Measurements from ENCODE around the gene DRGX.

Gene DRGX

GRCh38 chr10:49355221-49355620 is 40.7 kb downstream of the DRGX start:
- H3K4me3 ChIP-seq (ENCODE audit: low read depth in 1 of 2, low read length in 2 of 2) = no peak overlapping the region
- H3K27me3 ChIP-seq (ENCODE audit: control insufficient read depth in 1 of 2, insufficient read depth in 2 of 2, low read length in 2 of 2) = no peaks in the 10 kb centered on the region
- no peak overlapping the region for H3K9ac ChIP-seq (ENCODE audit: low read depth in 1 of 2, low read length in 2 of 2)
- H3K4me1 ChIP-seq (ENCODE audit: control insufficient read depth in 1 of 2, insufficient read depth in 2 of 2, low read length in 2 of 2) = no peaks in the 10 kb centered on the region
- H3K9me3 ChIP-seq (ENCODE audit: control insufficient read depth in 1 of 2, low read length in 2 of 2) = peaks cover 2 to 3% of the 10 kb centered on the region in 2 donors
- no peak overlapping the region for H3K27ac ChIP-seq (ENCODE audit: low read depth, low read length)
- H3K36me3 ChIP-seq (ENCODE audit: control insufficient read depth in 1 of 2, insufficient read depth in 2 of 2, low read length in 2 of 2) = no peaks in the 10 kb centered on the region

GRCh38 chr10:49354593-49354992 is 41.3 kb downstream of the DRGX start:
- Histone ChIP-seq H3K27me3 (ENCODE audit: control insufficient read depth in 1 of 2, insufficient read depth in 2 of 2, low read length in 2 of 2) (no peaks in the 10 kb centered on the region), H3K9ac (ENCODE audit: low read depth in 1 of 2, low read length in 2 of 2) (no peak overlapping the region), H3K4me1 (ENCODE audit: control insufficient read depth in 1 of 2, insufficient read depth in 2 of 2, low read length in 2 of 2) (no peaks in the 10 kb centered on the region), H3K36me3 (ENCODE audit: control insufficient read depth in 1 of 2, insufficient read depth in 2 of 2, low read length in 2 of 2) (no peaks in the 10 kb centered on the region), H3K9me3 (ENCODE audit: control insufficient read depth in 1 of 2, low read length in 2 of 2) (peaks cover 6 to 8% of the 10 kb centered on the region in 2 donors), H3K27ac (ENCODE audit: low read depth, low read length) (no peak overlapping the region), H3K4me3 (ENCODE audit: low read depth in 1 of 2, low read length in 2 of 2) (no peak overlapping the region)

- no peak overlapping the region for H3K27ac ChIP-seq (ENCODE audit: low read depth, low read length)
- no peaks in the 10 kb centered on the region for H3K27me3 ChIP-seq (ENCODE audit: control insufficient read depth in 1 of 2, insufficient read depth in 2 of 2, low read length in 2 of 2)
- no peaks in the 10 kb centered on the region for H3K36me3 ChIP-seq (ENCODE audit: control insufficient read depth in 1 of 2, insufficient read depth in 2 of 2, low read length in 2 of 2)
- no peak overlapping the region for H3K9ac ChIP-seq (ENCODE audit: low read depth in 1 of 2, low read length in 2 of 2)
- peaks cover 6 to 8% of the 10 kb centered on the region in 2 donors for H3K9me3 ChIP-seq (ENCODE audit: control insufficient read depth in 1 of 2, low read length in 2 of 2)
- no peak overlapping the region for H3K4me3 ChIP-seq (ENCODE audit: low read depth in 1 of 2, low read length in 2 of 2)
- no peaks in the 10 kb centered on the region for H3K4me1 ChIP-seq (ENCODE audit: control insufficient read depth in 1 of 2, insufficient read depth in 2 of 2, low read length in 2 of 2)
Observed at GRCh38 chr10:49353895-49354566, 41.9 kb downstream of the DRGX start.

GRCh38 chr10:49353026-49353894 is 42.6 kb downstream of the DRGX start:
- Histone ChIP-seq H3K27ac (ENCODE audit: low read depth, low read length) (no peak overlapping the region), H3K36me3 (ENCODE audit: control insufficient read depth in 1 of 2, insufficient read depth in 2 of 2, low read length in 2 of 2) (no peaks in the 10 kb centered on the region), H3K4me1 (ENCODE audit: control insufficient read depth in 1 of 2, insufficient read depth in 2 of 2, low read length in 2 of 2) (no peaks in the 10 kb centered on the region), H3K27me3 (ENCODE audit: control insufficient read depth in 1 of 2, insufficient read depth in 2 of 2, low read length in 2 of 2) (no peaks in the 10 kb centered on the region), H3K9me3 (ENCODE audit: control insufficient read depth in 1 of 2, low read length in 2 of 2) (peaks cover 6 to 8% of the 10 kb centered on the region in 2 donors), H3K4me3 (ENCODE audit: low read depth in 1 of 2, low read length in 2 of 2) (no peak overlapping the region), H3K9ac (ENCODE audit: low read depth in 1 of 2, low read length in 2 of 2) (no peak overlapping the region)

- Histone ChIP-seq H3K27me3 (ENCODE audit: control insufficient read depth in 1 of 2, insufficient read depth in 2 of 2, low read length in 2 of 2) (no peaks in the 10 kb centered on the region), H3K36me3 (ENCODE audit: control insufficient read depth in 1 of 2, insufficient read depth in 2 of 2, low read length in 2 of 2) (no peaks in the 10 kb centered on the region), H3K27ac (ENCODE audit: low read depth, low read length) (no peak overlapping the region), H3K9me3 (ENCODE audit: control insufficient read depth in 1 of 2, low read length in 2 of 2) (peaks cover 6 to 8% of the 10 kb centered on the region in 2 donors), H3K9ac (ENCODE audit: low read depth in 1 of 2, low read length in 2 of 2) (no peak overlapping the region), H3K4me1 (ENCODE audit: control insufficient read depth in 1 of 2, insufficient read depth in 2 of 2, low read length in 2 of 2) (no peaks in the 10 kb centered on the region), H3K4me3 (ENCODE audit: low read depth in 1 of 2, low read length in 2 of 2) (no peak overlapping the region)
Observed at GRCh38 chr10:49352323-49352722, 43.6 kb downstream of the DRGX start.

GRCh38 chr10:49351669-49352068 is 44.2 kb downstream of the DRGX start:
- Histone ChIP-seq H3K27ac (ENCODE audit: low read depth, low read length) (no peak overlapping the region), H3K9ac (ENCODE audit: low read depth in 1 of 2, low read length in 2 of 2) (no peak overlapping the region), H3K36me3 (ENCODE audit: control insufficient read depth in 1 of 2, insufficient read depth in 2 of 2, low read length in 2 of 2) (no peaks in the 10 kb centered on the region), H3K4me3 (ENCODE audit: low read depth in 1 of 2, low read length in 2 of 2) (no peak overlapping the region), H3K4me1 (ENCODE audit: control insufficient read depth in 1 of 2, insufficient read depth in 2 of 2, low read length in 2 of 2) (no peaks in the 10 kb centered on the region), H3K27me3 (ENCODE audit: control insufficient read depth in 1 of 2, insufficient read depth in 2 of 2, low read length in 2 of 2) (no peaks in the 10 kb centered on the region), H3K9me3 (ENCODE audit: control insufficient read depth in 1 of 2, low read length in 2 of 2) (peaks cover 6 to 8% of the 10 kb centered on the region in 2 donors)

- no peak overlapping the region for H3K9ac ChIP-seq (ENCODE audit: low read depth in 1 of 2, low read length in 2 of 2)
- H3K36me3 ChIP-seq (ENCODE audit: control insufficient read depth in 1 of 2, insufficient read depth in 2 of 2, low read length in 2 of 2) = no peaks in the 10 kb centered on the region
- no peaks in the 10 kb centered on the region for H3K4me1 ChIP-seq (ENCODE audit: control insufficient read depth in 1 of 2, insufficient read depth in 2 of 2, low read length in 2 of 2)
Observed at GRCh38 chr10:49350846-49351532, 44.9 kb downstream of the DRGX start.

GRCh38 chr10:49350138-49350537 is 45.8 kb downstream of the DRGX start:
- Histone ChIP-seq H3K9me3 (ENCODE audit: control insufficient read depth in 1 of 2, low read length in 2 of 2) (peaks cover 6 to 8% of the 10 kb centered on the region in 2 donors), H3K4me1 (ENCODE audit: control insufficient read depth in 1 of 2, insufficient read depth in 2 of 2, low read length in 2 of 2) (no peaks in the 10 kb centered on the region), H3K27me3 (ENCODE audit: control insufficient read depth in 1 of 2, insufficient read depth in 2 of 2, low read length in 2 of 2) (no peaks in the 10 kb centered on the region), H3K4me3 (ENCODE audit: low read depth in 1 of 2, low read length in 2 of 2) (no peak overlapping the region), H3K27ac (ENCODE audit: low read depth, low read length) (no peak overlapping the region), H3K9ac (ENCODE audit: low read depth in 1 of 2, low read length in 2 of 2) (no peak overlapping the region), H3K36me3 (ENCODE audit: control insufficient read depth in 1 of 2, insufficient read depth in 2 of 2, low read length in 2 of 2) (no peaks in the 10 kb centered on the region)

More at GRCh38 chr10:49350846-49351532, 44.9 kb downstream of the DRGX start:
- no peaks in the 10 kb centered on the region for H3K27me3 ChIP-seq (ENCODE audit: control insufficient read depth in 1 of 2, insufficient read depth in 2 of 2, low read length in 2 of 2)
- H3K4me3 ChIP-seq (ENCODE audit: low read depth in 1 of 2, low read length in 2 of 2) = no peak overlapping the region
- no peak overlapping the region for H3K27ac ChIP-seq (ENCODE audit: low read depth, low read length)
- H3K9me3 ChIP-seq (ENCODE audit: control insufficient read depth in 1 of 2, low read length in 2 of 2) = peaks cover 6 to 8% of the 10 kb centered on the region in 2 donors

- H3K4me3 ChIP-seq (ENCODE audit: low read depth in 1 of 2, low read length in 2 of 2) = no peak overlapping the region
- H3K9ac ChIP-seq (ENCODE audit: low read depth in 1 of 2, low read length in 2 of 2) = no peak overlapping the region
- H3K27ac ChIP-seq (ENCODE audit: low read depth, low read length) = no peak overlapping the region
- no peaks in the 10 kb centered on the region for H3K36me3 ChIP-seq (ENCODE audit: control insufficient read depth in 1 of 2, insufficient read depth in 2 of 2, low read length in 2 of 2)
- H3K27me3 ChIP-seq (ENCODE audit: control insufficient read depth in 1 of 2, insufficient read depth in 2 of 2, low read length in 2 of 2) = no peaks in the 10 kb centered on the region
- no peaks in the 10 kb centered on the region for H3K4me1 ChIP-seq (ENCODE audit: control insufficient read depth in 1 of 2, insufficient read depth in 2 of 2, low read length in 2 of 2)
- peaks cover 6 to 8% of the 10 kb centered on the region in 2 donors for H3K9me3 ChIP-seq (ENCODE audit: control insufficient read depth in 1 of 2, low read length in 2 of 2)
Observed at GRCh38 chr10:49349390-49349789, 46.5 kb downstream of the DRGX start.

GRCh38 chr10:49348593-49348992 is 47.3 kb downstream of the DRGX start:
- no peaks in the 10 kb centered on the region for H3K36me3 ChIP-seq (ENCODE audit: control insufficient read depth in 1 of 2, insufficient read depth in 2 of 2, low read length in 2 of 2)
- H3K27ac ChIP-seq (ENCODE audit: low read depth, low read length) = no peak overlapping the region

More at GRCh38 chr10:49348593-49348992, 47.3 kb downstream of the DRGX start:
- no peaks in the 10 kb centered on the region for H3K27me3 ChIP-seq (ENCODE audit: control insufficient read depth in 1 of 2, insufficient read depth in 2 of 2, low read length in 2 of 2)
- H3K4me1 ChIP-seq (ENCODE audit: control insufficient read depth in 1 of 2, insufficient read depth in 2 of 2, low read length in 2 of 2) = no peaks in the 10 kb centered on the region
- no peak overlapping the region for H3K4me3 ChIP-seq (ENCODE audit: low read depth in 1 of 2, low read length in 2 of 2)
- H3K9me3 ChIP-seq (ENCODE audit: control insufficient read depth in 1 of 2, low read length in 2 of 2) = peaks cover 6 to 8% of the 10 kb centered on the region in 2 donors
- no peak overlapping the region for H3K9ac ChIP-seq (ENCODE audit: low read depth in 1 of 2, low read length in 2 of 2)

Measured in duodenal mucosa (tissue), 2 donors.